NCI-H1048 (cell line): Measurements from ENCODE around the gene CERS3.

Experiments used
- DNase-seq: peaks from one replicate; lab custom pipeline; 2025; lab: John Stamatoyannopoulos, UW

CERS3 gene

GRCh38 chr15:100528833-100529428 lies at the start of gene CERS3:
TSS of gene CERS3 (minus strand) at chr15:100528950. CDS start at chr15:100501849, 27,101 bp downstream.
- DNase-seq = no peak

GRCh38 chr15:100573526-100573925 lies 44.8 kb upstream of the CERS3 start:
- DNase-seq = no peak

- DNase-seq = no peak
These were observed 43.7 kb upstream of the CERS3 start for GRCh38 chr15:100572362-100572983.

GRCh38 chr15:100571592-100572167 lies 42.9 kb upstream of the CERS3 start:
- DNase-seq = no peak

- no peak for DNase-seq
These were observed 42.1 kb upstream of the CERS3 start for GRCh38 chr15:100570735-100571313.

GRCh38 chr15:100570275-100570674 lies 41.5 kb upstream of the CERS3 start:
- no peak for DNase-seq

GRCh38 chr15:100569391-100569790 lies 40.6 kb upstream of the CERS3 start:
- DNase-seq = no peak

GRCh38 chr15:100566850-100567628 lies 38.3 kb upstream of the CERS3 start:
- no peak for DNase-seq

- no peak for DNase-seq
These were observed 36.8 kb upstream of the CERS3 start for GRCh38 chr15:100565591-100565990.

GRCh38 chr15:100560323-100560722 lies 31.6 kb upstream of the CERS3 start:
- DNase-seq = no peak

- DNase-seq = no peak
These were observed 30.6 kb upstream of the CERS3 start for GRCh38 chr15:100559330-100559729.

- no peak for DNase-seq
These were observed 30.1 kb upstream of the CERS3 start for GRCh38 chr15:100558771-100559254.

GRCh38 chr15:100553468-100553867 lies 24.7 kb upstream of the CERS3 start:
- DNase-seq = no peak

GRCh38 chr15:100547961-100548360 lies 19.2 kb upstream of the CERS3 start:
- no peak for DNase-seq

GRCh38 chr15:100544946-100545345 lies 16.2 kb upstream of the CERS3 start:
- no peak for DNase-seq

- DNase-seq = no peak
These were observed 15.6 kb upstream of the CERS3 start for GRCh38 chr15:100544338-100544841.

GRCh38 chr15:100542290-100542689 lies 13.5 kb upstream of the CERS3 start:
- DNase-seq = no peak

- DNase-seq = no peak
These were observed 8.6 kb upstream of the CERS3 start for GRCh38 chr15:100537331-100537730.

- DNase-seq = no peak
These were observed 8.0 kb upstream of the CERS3 start for GRCh38 chr15:100536733-100537132.

- no peak for DNase-seq
These were observed 5.1 kb upstream of the CERS3 start for GRCh38 chr15:100533886-100534285.

- DNase-seq = no peak
These were observed 3.1 kb upstream of the CERS3 start for GRCh38 chr15:100531823-100532327.

GRCh38 chr15:100531204-100531603 lies 2.5 kb upstream of the CERS3 start:
- no peak for DNase-seq
